RWPE2 (cell line): ENCODE measurements around the gene NCAPD3.
"Not testable (repeated sequence)": the region's sequence is repeated elsewhere in the genome, so short reads cannot be mapped to it uniquely, and the experiment has no call there.

Experiments
- ATAC-seq: fragments of 200-7000 bp; cut with Tn5 transposase; 3 replicates; pipeline ENCODE4 v1.9.1; 2021; ENCODE audit warnings: low read depth
- DNase-seq: peaks from one replicate; pipeline ENCODE4 v3.0.0-alpha.2; 2020; ENCODE audit warnings: low spot score
- H3K27ac ChIP-seq: fragments of 450-650 bp; 2 replicates; pipeline ENCODE4 v1.5.1; 2017; ENCODE audit warnings: mild to moderate bottlenecking; ENCODE audit not compliant: poor library complexity, severe bottlenecking
- H3K27me3 ChIP-seq: fragments of 250-450 bp; sonication (Bioruptor Pico); 2 replicates; pipeline ENCODE4 v1.5.1; 2021; ENCODE audit warnings: mild to moderate bottlenecking, moderate library complexity; ENCODE audit not compliant: insufficient read depth, poor library complexity, severe bottlenecking
- H3K36me3 ChIP-seq: fragments of 250-450 bp; sonication (Bioruptor Pico); 2 replicates; pipeline ENCODE4 v1.5.1; 2020; ENCODE audit warnings: low read depth, mild to moderate bottlenecking, moderate library complexity
- H3K4me1 ChIP-seq: fragments of 250-450 bp; sonication (Bioruptor Pico); 2 replicates; pipeline ENCODE4 v1.5.1; 2021; ENCODE audit warnings: mild to moderate bottlenecking, moderate library complexity; ENCODE audit not compliant: insufficient read depth, poor library complexity, severe bottlenecking
- H3K4me3 ChIP-seq: fragments of 250-450 bp; sonication (Bioruptor Pico); 2 replicates; pipeline ENCODE4 v1.5.1; 2021; ENCODE audit warnings: mild to moderate bottlenecking, moderate library complexity; ENCODE audit not compliant: severe bottlenecking
- H3K9me3 ChIP-seq: fragments of 250-450 bp; sonication (Bioruptor Pico); 2 replicates; pipeline ENCODE4 v1.5.1; 2021; ENCODE audit warnings: mild to moderate bottlenecking, moderate library complexity; ENCODE audit not compliant: severe bottlenecking
- CTCF ChIP-seq: fragments of 450-650 bp; IDR thresholded peaks from one replicate; pipeline ENCODE4 v1.5.1; 2017; ENCODE audit warnings: mild to moderate bottlenecking, moderate library complexity; ENCODE audit not compliant: poor library complexity, severe bottlenecking

NCAPD3 gene

DNA sequence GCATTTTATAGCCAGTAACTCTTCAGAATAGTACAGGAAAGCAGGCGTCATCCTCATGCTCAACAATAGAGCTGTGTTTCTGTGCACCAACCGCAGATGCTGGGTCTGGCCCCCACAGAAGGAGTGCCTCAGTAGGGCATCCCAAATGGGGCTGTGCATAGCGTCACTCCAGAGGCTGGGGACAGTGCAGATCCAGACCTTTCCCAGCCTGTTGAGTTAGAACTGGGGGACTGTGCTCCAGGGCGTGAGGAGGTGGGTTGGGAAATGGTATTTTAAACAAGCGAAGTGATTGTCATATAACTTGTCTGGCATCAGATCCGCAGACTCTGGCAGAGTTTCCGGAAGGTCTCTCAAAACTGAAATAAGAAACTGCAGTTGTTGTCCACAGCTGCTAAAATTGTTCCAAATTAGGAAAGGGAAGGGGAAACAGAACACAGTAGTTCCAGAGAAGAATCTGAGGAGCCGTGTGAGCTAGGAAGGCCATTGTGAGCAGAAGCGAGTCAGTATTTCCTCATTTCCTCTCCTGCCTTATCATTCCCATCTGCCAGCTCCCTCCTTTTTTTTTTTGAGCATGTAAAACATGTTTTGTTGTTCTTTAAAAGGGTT, 102.7 kb downstream of the NCAPD3 start:
- no peak for TF ChIP-seq CTCF
- no peaks in the 10 kb centered on the region for H3K36me3 ChIP-seq
- H3K27ac ChIP-seq, result peak overlapping the region; percentile 59
- ATAC-seq, result no peak
- no peak overlapping the region for H3K4me3 ChIP-seq
- H3K27me3 ChIP-seq, result peaks cover 8% of the 10 kb centered on the region
- peaks cover 16% of the 10 kb centered on the region for H3K4me1 ChIP-seq
- no peaks in the 10 kb centered on the region for H3K9me3 ChIP-seq
- DNase-seq, result no peak

DNA sequence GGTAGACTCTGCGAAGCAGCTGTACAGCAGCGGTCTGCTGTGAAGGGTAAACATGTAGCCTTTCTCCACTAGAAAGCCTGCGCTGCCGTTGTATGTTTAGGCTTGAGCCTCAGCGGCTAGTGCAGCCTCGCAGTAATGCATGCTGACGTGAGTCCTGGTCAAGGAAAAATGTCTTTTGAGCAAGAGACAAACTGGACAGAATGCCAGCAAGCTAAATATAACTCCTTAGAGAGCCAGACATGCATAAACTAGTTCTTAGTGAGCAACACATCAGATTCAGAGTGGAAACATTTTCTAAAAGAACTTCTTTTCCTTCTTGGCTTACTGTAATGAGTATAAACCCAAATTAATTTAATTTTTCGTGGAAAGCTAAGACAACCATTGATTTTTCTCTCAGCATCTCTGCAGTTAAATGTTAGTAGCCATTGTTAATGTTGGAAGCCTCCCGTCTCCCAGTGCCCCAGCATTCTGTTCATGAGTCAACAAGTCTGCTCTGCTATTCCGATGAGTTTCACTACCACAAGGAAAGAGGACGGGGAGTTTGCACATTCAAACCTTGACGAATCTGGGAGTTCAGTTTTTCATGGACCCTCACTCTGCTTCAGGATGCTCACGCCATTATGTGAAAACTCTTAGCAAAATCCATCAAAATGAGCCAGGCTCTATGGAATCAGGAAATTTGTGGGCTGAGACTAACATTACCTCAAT, 103.5 kb downstream of the NCAPD3 start:
- no peak overlapping the region for H3K4me3 ChIP-seq
- ATAC-seq (peak; percentile 74), DNase-seq (no peak)
- no peaks in the 10 kb centered on the region for H3K9me3 ChIP-seq
- peaks cover 8% of the 10 kb centered on the region for H3K27me3 ChIP-seq
- peak overlapping the region; percentile 59 for H3K27ac ChIP-seq
- no peaks in the 10 kb centered on the region for H3K36me3 ChIP-seq
- TF ChIP-seq CTCF, result no peak
- H3K4me1 ChIP-seq, result peaks cover 16% of the 10 kb centered on the region

- peak; percentile 72 for ATAC-seq
- H3K4me3 ChIP-seq, result no peak overlapping the region
- TF ChIP-seq CTCF, result no peak
- DNase-seq, result no peak
- no peaks in the 10 kb centered on the region for H3K36me3 ChIP-seq
- peaks cover 16% of the 10 kb centered on the region for H3K4me1 ChIP-seq
- peaks cover 3% of the 10 kb centered on the region for H3K27me3 ChIP-seq
- no peaks in the 10 kb centered on the region for H3K9me3 ChIP-seq
- peak overlapping the region; percentile 59 for H3K27ac ChIP-seq
Measured at GRCh38 chr11:134119094-134119493, 104.7 kb downstream of the NCAPD3 start.

DNA sequence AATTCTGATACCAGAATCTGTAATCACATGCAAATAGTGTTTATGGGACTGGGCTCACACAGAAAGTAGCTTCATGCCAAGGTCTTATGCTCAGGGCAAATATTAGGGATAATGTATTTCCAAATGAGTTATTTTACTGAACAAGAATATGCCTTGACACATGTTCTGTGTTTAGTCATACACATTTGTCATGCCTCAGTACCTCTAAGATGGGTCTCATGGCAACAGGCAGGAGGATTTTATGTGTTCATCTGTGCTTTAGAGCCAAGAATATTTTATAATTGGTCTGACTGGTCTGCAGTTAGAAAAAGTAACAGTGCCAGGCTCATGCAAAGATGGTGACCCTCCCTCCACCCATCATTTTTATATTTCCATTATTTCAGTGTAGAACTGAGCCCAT, 105.8 kb downstream of the NCAPD3 start:
- Histone ChIP-seq H3K27ac (no peak overlapping the region), H3K9me3 (no peaks in the 10 kb centered on the region), H3K4me1 (peaks cover 16% of the 10 kb centered on the region), H3K36me3 (no peaks in the 10 kb centered on the region), H3K4me3 (no peak overlapping the region), H3K27me3 (peaks cover 3% of the 10 kb centered on the region)
- ATAC-seq (no peak), DNase-seq (no peak)
- no peak for TF ChIP-seq CTCF

DNA sequence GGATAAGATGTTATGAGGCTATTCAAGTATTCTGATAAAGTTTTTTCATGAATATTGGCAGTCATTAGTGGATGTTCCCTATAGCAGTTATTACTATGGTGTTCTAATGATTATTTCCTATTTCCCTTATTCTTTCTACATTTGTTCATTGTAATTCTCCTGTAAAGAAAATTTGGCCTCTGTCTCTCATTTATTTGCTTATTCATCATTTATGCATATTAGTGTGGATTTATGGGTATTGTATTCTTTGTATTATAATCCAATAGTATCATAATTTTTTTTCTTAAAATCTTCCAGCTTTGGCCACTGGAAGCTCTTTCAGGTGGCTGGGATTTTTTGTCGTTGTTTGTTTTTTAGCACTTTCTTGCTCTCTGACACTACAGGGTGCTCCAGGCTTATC, 107.6 kb downstream of the NCAPD3 start:
- no peaks in the 10 kb centered on the region for H3K36me3 ChIP-seq
- no peak for ATAC-seq
- H3K27me3 ChIP-seq, result peaks cover 3% of the 10 kb centered on the region
- H3K9me3 ChIP-seq, result no peaks in the 10 kb centered on the region
- no peak overlapping the region for H3K27ac ChIP-seq
- peaks cover 16% of the 10 kb centered on the region for H3K4me1 ChIP-seq
- TF ChIP-seq CTCF, result no peak
- no peak for DNase-seq
- no peak overlapping the region for H3K4me3 ChIP-seq

DNA sequence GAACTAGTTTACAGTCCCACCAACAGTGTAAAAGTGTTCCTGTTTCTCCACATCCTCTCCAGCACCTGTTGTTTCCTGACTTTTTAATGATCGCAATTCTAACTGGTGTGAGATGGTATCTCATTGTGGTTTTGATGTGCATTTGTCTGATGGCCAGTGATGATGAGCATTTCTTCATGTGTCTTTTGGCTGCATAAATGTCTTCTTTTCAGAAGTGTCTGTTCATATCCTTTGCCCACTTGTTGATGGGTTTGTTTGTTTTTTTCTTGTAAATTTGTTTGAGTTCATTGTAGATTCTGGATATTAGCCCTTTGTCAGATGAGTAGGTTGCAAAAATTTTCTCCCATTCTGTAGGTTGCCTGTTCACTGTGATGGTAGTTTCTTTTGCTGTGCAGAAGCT, 110.0 kb downstream of the NCAPD3 start:
- H3K27ac ChIP-seq, H3K4me1 ChIP-seq, H3K36me3 ChIP-seq, H3K27me3 ChIP-seq, H3K9me3 ChIP-seq, ATAC-seq, H3K4me3 ChIP-seq, DNase-seq: not testable (repeated sequence)
